NCI-H1105 treated with DMSO at 0.1 percent for 48 hours (cell line): ENCODE results near the gene NRBF2.
"Not testable (repeated sequence)": the region's sequence is repeated elsewhere in the genome, so short reads cannot be mapped to it uniquely, and the experiment has no call there.

ENCODE experiments used
- DNase-seq: peaks from one replicate; lab custom pipeline; 2025; lab: John Stamatoyannopoulos, UW

Gene NRBF2

DNA sequence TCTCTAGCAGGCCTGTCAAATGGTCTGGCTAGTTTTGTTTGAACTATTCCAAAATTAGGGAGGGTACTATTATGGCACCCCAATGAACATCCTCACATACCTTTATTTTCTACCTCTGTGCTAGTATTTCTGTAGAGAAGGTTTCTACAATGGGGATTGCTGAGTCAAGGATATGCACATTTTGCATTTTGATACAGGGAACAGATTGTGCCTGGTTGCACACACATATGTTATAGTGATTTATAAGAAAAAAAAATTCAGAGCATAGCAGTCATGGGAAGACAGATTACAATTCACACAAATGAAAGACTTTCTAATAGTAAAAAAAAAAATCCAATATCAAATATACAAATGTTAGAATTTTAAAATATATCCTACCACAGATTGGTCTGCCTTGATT is 14.1 kb upstream of the NRBF2 start:
- no peak for DNase-seq

DNA sequence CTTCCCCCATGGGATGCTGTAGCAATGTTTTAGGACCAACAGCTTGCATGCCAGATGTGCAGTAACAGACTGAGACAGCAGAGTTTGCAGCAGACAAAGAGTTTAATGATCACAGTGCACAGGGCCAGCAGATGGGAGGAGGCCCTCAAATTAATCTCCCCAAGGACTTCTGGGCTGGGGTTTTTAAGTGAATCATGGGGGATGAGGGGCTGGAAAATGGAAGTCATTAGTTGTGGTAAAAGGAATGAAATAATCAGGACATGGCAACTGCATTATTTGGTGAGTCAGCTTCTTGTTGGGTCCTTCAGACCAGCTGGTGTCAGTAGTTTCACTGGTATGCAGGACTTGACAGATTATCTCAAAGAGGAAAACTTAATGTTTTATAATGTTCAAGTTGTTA is 12.6 kb upstream of the NRBF2 start:
- DNase-seq = no peak

GRCh38 chr10:63123727-63124362 is 9.3 kb upstream of the NRBF2 start:
- no peak for DNase-seq

GRCh38 chr10:63125459-63125858 is 7.7 kb upstream of the NRBF2 start:
- DNase-seq = no peak

- no peak for DNase-seq
These were observed 4.7 kb upstream of the NRBF2 start for GRCh38 chr10:63128443-63128842.

- no peak for DNase-seq
These were observed 3.2 kb upstream of the NRBF2 start for GRCh38 chr10:63129888-63130287.

GRCh38 chr10:63132651-63133055 is 475 bp upstream of the NRBF2 start:
- no peak for DNase-seq

- DNase-seq = no peak
These were observed 861 bp downstream of the NRBF2 start for GRCh38 chr10:63133821-63134557.

DNA sequence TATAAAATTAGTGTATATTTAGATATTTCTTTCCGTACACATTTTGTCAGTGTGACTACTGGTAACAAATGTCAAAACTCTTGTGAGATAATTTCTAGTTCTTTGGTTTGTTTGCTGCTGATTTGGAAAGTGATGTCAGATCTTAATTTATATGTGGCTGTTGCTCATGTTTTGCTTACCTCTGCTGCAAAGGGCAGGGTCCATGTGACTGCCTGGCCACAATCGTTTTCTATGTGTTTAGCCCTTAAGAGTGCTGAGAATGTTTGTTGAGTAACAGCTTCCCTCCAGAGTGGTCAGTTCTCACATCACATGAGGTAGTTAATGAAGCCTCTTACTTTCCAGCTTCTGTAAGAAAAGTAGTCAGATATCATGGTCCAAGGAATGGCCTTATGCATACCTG is 4.2 kb downstream of the NRBF2 start:
- no peak for DNase-seq

DNA sequence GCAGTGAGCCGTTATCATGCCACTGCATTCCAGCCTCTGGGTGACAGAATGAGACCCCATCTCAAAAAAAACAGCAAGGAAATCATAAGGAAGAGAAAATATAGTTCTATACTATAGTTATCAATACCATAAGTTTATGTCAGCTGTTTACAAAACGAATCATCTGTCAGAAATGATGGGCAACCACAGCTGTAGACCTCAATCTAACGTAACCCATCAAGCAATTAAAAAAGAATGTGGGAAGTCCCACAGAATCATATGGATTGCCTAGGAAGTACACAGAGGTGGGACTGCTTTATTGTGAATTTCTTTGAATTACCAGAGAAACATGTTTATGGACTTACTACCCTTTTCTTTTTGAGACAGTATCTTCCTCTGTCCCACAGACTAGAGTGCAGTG is 6.9 kb downstream of the NRBF2 start:
- DNase-seq = no peak

DNA sequence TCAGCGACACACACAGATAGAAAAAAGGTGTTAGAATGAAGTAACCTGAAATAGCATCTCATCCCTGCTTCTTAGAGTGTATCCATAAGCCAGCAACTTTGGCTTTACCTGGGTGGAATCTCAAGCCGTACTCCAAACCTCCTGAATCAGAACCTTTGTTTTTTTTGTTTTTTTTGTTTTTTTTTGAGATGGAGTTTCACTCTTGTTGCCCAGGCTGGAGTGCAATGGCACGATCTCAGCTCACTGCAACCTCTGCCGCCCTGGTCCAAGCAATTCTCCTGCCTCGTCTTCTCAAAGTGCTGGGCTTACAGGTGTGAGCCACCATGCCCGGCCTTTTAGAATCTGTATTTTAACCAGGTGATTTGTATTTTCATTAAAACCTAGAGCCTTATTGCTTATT is 9.0 kb downstream of the NRBF2 start:
- DNase-seq = no peak

GRCh38 chr10:63143987-63144386 is 10.9 kb downstream of the NRBF2 start:
- no peak for DNase-seq

DNA sequence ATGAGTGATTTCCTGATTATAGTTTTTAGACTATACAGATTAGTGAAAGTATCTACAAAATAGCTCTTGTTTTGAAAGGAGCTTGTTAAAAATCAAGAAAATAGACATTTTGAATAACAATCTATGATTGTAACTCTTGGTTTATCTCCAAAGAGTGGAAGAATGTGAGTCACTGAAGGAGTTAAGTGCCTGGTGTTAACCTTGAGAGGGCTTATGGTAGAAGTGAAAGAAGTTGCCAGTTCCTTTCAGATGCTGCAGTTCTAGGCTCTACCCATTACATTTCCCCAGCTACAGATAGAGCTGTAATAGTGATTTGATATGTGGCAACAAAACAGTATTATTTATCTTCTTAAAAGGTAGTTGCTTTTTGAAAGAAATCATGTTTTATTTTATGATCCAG is 12.7 kb downstream of the NRBF2 start:
- no peak for DNase-seq

GRCh38 chr10:63146503-63146902 is 13.4 kb downstream of the NRBF2 start:
- no peak for DNase-seq

DNA sequence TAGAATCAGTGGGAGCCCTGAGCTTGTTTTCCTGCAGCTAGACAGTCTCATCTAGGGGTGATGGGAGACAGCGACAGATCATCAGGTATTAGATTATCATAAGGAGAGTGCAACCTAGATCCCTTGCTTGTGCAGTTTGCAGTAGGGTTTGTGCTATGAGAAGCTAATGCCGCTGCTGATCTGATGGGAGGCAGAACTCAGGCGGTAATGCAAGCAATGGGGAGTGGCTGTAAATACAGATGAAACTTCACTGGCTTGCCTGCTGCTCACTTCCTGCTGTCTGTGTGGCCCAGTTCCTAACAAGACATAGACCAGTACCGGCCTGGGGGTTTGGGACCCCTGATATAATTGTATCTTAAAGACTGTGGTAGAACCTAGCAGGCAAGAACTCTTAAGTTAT is 17.6 kb downstream of the NRBF2 start:
- no peak for DNase-seq

DNA sequence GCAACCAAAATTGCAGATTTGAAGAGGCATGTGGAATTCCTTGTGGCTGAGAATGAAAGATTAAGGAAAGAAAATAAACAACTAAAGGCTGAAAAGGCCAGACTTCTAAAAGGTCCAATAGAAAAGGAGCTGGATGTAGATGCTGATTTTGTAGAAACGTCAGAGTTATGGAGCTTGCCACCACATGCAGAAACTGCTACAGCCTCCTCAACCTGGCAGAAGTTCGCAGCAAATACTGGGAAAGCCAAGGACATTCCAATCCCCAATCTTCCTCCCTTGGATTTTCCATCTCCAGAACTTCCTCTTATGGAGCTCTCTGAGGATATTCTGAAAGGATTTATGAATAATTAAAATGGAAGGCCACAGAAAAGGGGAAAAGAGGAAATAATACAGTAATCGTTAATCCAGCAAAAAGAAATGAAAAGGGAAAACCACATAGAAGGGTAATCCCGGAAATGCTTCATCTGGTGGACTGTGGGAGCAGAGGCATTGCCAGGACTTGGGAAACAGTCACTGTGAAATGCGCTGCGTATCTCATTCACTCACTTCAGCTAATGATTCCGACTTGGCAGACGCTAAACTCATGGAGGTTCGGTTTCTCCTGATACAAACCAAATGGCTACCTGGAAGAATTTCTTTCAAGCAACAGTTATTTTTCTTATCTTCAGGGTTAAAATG is 20.9 kb downstream of the NRBF2 start:
- DNase-seq = not testable (repeated sequence)

DNA sequence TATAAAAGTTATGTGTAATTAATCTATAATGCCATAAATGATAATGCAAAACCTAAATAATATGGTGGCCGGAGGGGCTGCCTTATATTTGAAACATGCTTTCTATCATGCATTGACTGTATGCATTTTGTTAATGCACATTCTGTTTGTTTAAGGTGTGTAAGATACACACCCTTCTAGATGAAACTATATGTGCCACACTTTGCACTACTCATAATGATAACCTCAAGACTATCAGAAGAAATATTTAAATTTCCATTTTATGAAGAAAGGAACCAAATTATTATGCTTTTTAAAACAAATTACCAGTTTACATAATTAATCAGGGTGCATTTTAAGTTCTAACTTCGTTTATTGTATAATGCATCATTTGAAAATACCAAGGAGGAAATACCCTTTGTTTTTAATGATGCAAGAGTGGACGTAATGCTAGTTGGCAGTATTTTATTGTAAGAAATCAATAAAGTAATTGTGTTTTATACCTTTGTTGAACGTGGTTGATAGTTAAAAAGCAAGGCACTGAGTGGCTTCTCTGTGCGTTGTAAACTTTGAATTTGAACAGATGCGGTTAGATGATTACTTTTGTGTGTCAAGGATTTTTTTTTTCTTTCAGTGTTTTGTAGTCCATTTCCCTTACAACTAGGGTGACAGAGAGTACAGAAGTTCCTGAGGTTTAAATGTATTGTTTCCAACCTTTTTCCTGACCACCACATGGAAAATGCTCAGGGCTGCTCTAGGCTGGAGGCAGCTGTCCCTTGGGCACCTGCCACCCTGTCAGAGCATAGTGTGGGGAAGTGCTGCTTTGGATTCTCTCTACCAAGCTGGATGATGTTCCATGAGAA is 21.6 kb downstream of the NRBF2 start:
- no peak for DNase-seq

- no peak for DNase-seq
These were observed 22.4 kb downstream of the NRBF2 start for GRCh38 chr10:63155388-63156020.

DNA sequence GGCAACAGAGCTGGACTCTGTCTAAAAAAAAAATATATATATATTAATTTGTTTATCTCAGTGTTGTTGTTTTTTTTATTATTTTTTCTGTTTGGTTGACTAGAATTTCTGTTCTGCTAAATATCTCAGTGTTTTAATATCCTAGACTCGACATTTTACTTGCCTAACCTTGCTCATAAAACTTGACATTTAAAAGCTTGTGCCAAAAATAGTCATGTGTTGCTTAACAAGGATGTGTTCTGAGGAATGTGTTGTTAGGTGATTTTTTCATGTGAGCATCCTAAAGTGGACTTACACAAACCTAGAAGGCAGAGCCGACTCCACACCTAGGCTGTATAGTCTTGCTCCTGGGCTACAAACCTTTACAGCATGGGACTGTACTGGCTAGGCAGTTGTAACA is 23.1 kb downstream of the NRBF2 start:
- DNase-seq = no peak

GRCh38 chr10:63157845-63158624 is 24.9 kb downstream of the NRBF2 start:
- DNase-seq = peak; percentile 69

- no peak for DNase-seq
These were observed 28.5 kb downstream of the NRBF2 start for GRCh38 chr10:63161592-63161991.
